A549 (cell line): ENCODE data around the gene TPRG1L. TPM values are rescaled to one million over a fixed set of nuclear protein-coding genes. Genes with fewer than 3 reads are reported as not detected.

Experiments
- ATAC-seq, 2 experiments: fragments of 200-7000 bp in 1 of 2; fragments of >200 bp in 1 of 2; cut with Nextera tagmentation in 1 of 2; cut with Tn5 transposase in 1 of 2; 3 replicates each; pipeline versions ENCODE4 v1.8.0 to v1.9.1; 2018 to 2020; ENCODE audit warnings: mild to moderate bottlenecking in 1 of 2, moderate library complexity in 1 of 2
- CTCF ChIA-PET: fragments of 300-600 bp; sonication (Branson Sonifier 250); formaldehyde crosslinking; extraction: SDS; loops from one replicate; lab custom pipeline; 2021; ENCODE audit warnings: antibody characterized with exemption, inconsistent platforms; lab: Yijun Ruan, JAX
- POLR2A ChIA-PET: fragments of 350-600 bp; formaldehyde crosslinking; extraction: SDS; loops from one replicate; lab custom pipeline; 2021; ENCODE audit warnings: antibody characterized with exemption, inconsistent platforms; lab: Yijun Ruan, JAX
- DNase-seq, 2 experiments: peaks; one replicate each; pipeline versions ENCODE4 v3.0.0 to v3.0.0-alpha.2; 2011 to 2016; ENCODE audit warnings: low read depth in 1 of 2, low spot score in 1 of 2
- FAIRE-seq: peaks from 2 replicates; lab custom pipeline; 2011; peaks lifted over from hg19 to GRCh38; lab: Jason Lieb, UNC
- H3K27ac ChIP-seq, 2 experiments: fragments of >200 bp; sonication (Bioruptor Twin); formaldehyde crosslinking; 3 replicates each; pipeline ENCODE4 v1.5.1; 2016 to 2017
- H3K4me1 ChIP-seq: fragments of >200 bp; sonication (Bioruptor Twin); formaldehyde crosslinking; 3 replicates; pipeline ENCODE4 v1.6.1; 2016
- H3K4me2 ChIP-seq: fragments of >200 bp; sonication (Bioruptor Twin); formaldehyde crosslinking; 3 replicates; pipeline ENCODE4 v1.6.1; 2016
- H3K4me3 ChIP-seq: fragments of >200 bp; sonication (Bioruptor Twin); formaldehyde crosslinking; 3 replicates; pipeline ENCODE4 v1.5.1; 2016
- H3K9me3 ChIP-seq: fragments of >200 bp; sonication (Bioruptor Twin); formaldehyde crosslinking; 3 replicates; pipeline ENCODE4 v1.6.1; 2016
- BHLHE40 ChIP-seq: IDR thresholded peaks from 2 replicates; pipeline ENCODE4 v1.6.1; 2012; ENCODE audit warnings: low read depth, low read length, inconsistent platforms
- CEBPB ChIP-seq, 2 experiments: fragments of >200 bp in 1 of 2; sonication (Bioruptor Twin) in 1 of 2; formaldehyde crosslinking in 1 of 2; IDR thresholded peaks; 2 replicates each; pipeline ENCODE4 v1.6.1; 2012 to 2016
- CHD4 ChIP-seq: fragments of 200-600 bp; sonication (generic); IDR thresholded peaks from 2 replicates; pipeline ENCODE4 v1.6.1; 2016; ENCODE audit warnings: antibody characterized with exemption, mild to moderate bottlenecking, borderline replicate concordance
- EHF ChIP-seq: fragments of 250-450 bp; sonication (Bioruptor Pico); IDR thresholded peaks from 2 replicates; pipeline ENCODE4 v1.5.0; 2020; ENCODE audit warnings: mild to moderate bottlenecking
- FOSL2 ChIP-seq, 2 experiments: fragments of 450-650 bp in 1 of 2; fragments of >200 bp in 1 of 2; sonication (Bioruptor Twin) in 1 of 2; formaldehyde crosslinking; IDR thresholded peaks; 2 replicates each; pipeline versions ENCODE4 v1.5.0 to v1.6.1; 2016 to 2020; ENCODE audit warnings: mild to moderate bottlenecking in 1 of 2, moderate library complexity in 1 of 2
- HOXB13 ChIP-seq: fragments of 250-450 bp; sonication (Bioruptor Pico); IDR thresholded peaks from 2 replicates; pipeline ENCODE4 v1.5.0; 2020; ENCODE audit warnings: low read depth, mild to moderate bottlenecking, moderate library complexity
- JUNB ChIP-seq: fragments of >200 bp; sonication (Bioruptor Twin); formaldehyde crosslinking; IDR thresholded peaks from 2 replicates; pipeline ENCODE4 v1.6.1; 2016
- NFE2L2 ChIP-seq: fragments of 150-350 bp; conservative IDR thresholded peaks from 2 replicates; pipeline ENCODE4 v1.6.1; 2014; ENCODE audit warnings: low read length
- NR3C1 ChIP-seq: fragments of >200 bp; sonication (Bioruptor Twin); formaldehyde crosslinking; IDR thresholded peaks from 3 replicates; pipeline ENCODE4 v1.6.1; 2017
- RARB ChIP-seq: fragments of 250-450 bp; sonication (Bioruptor Pico); IDR thresholded peaks from 2 replicates; pipeline ENCODE4 v1.8.0; 2021; ENCODE audit warnings: mild to moderate bottlenecking, moderate library complexity
- RFX5 ChIP-seq: fragments of 450-650 bp; IDR thresholded peaks from 2 replicates; pipeline ENCODE4 v1.7.1; 2014; ENCODE audit warnings: antibody characterized with exemption, mild to moderate bottlenecking, moderate library complexity
- SMC3 ChIP-seq: fragments of >200 bp; sonication (Bioruptor Twin); formaldehyde crosslinking; IDR thresholded peaks from 3 replicates; pipeline ENCODE4 v1.6.1; 2018; ENCODE audit warnings: inconsistent platforms
- TP53 ChIP-seq: fragments of 250-450 bp; sonication (Bioruptor Pico); IDR thresholded peaks from 2 replicates; pipeline ENCODE4 v1.5.0; 2021; ENCODE audit warnings: mild to moderate bottlenecking, moderate library complexity
- ZC3H11A ChIP-seq: fragments of 450-650 bp; IDR thresholded peaks from 2 replicates; pipeline ENCODE4 v1.6.1; 2014; ENCODE audit warnings: antibody characterized with exemption, mild to moderate bottlenecking
- ZFP36 ChIP-seq: fragments of 450-650 bp; IDR thresholded peaks from 2 replicates; pipeline ENCODE4 v1.6.1; 2014; ENCODE audit warnings: borderline replicate concordance; ENCODE audit not compliant: partially characterized antibody
- WGBS: methylation state at CpG from one replicate; pipeline ENCODE4 v1.1.6; 2017; ENCODE audit errors: missing lambda C conversion rate; 5-methylcytosine and 5-hydroxymethylcytosine counted together
- polyA plus RNA-seq, 4 experiments: library from polyadenylated mRNA; depleted of rRNA in 3 of 4; stranded (reverse); fragments of >200 nt; fragmentation: RNase III in 1 of 4; extraction: RNeasy Plus Mini Kit Qiagen cat#74134 plus additional on column Dnase treatment in 1 of 4; gene quantifications; 2 replicates in 3 of 4; 3 replicates in 1 of 4; pipeline ENCODE4 v1.2.3, GENCODE V29; 2011 to 2017
- TF ChIP-seq, protein P1 (sequence below): IDR thresholded peaks from 2 replicates; pipeline ENCODE4 v1.6.1; 2012
- TF ChIP-seq, protein P2 (sequence below): IDR thresholded peaks from 2 replicates; pipeline ENCODE4 v1.6.1; 2012; ENCODE audit warnings: low read depth, borderline replicate concordance
- TF ChIP-seq, protein P3 (sequence below): fragments of 150-350 bp; IDR thresholded peaks from 2 replicates; pipeline ENCODE4 v1.6.1; 2014; ENCODE audit warnings: low read depth, mild to moderate bottlenecking, low read length
- TF ChIP-seq, protein P4 (sequence below): fragments of >200 bp; sonication (Bioruptor Twin); formaldehyde crosslinking; IDR thresholded peaks from 3 replicates; pipeline ENCODE4 v1.5.1; 2016

The TPRG1L gene
- polyA plus RNA-seq, 2 of the 4 experiments (the other 2 are of a cell fraction): 13.1 to 20.1 TPM

DNA sequence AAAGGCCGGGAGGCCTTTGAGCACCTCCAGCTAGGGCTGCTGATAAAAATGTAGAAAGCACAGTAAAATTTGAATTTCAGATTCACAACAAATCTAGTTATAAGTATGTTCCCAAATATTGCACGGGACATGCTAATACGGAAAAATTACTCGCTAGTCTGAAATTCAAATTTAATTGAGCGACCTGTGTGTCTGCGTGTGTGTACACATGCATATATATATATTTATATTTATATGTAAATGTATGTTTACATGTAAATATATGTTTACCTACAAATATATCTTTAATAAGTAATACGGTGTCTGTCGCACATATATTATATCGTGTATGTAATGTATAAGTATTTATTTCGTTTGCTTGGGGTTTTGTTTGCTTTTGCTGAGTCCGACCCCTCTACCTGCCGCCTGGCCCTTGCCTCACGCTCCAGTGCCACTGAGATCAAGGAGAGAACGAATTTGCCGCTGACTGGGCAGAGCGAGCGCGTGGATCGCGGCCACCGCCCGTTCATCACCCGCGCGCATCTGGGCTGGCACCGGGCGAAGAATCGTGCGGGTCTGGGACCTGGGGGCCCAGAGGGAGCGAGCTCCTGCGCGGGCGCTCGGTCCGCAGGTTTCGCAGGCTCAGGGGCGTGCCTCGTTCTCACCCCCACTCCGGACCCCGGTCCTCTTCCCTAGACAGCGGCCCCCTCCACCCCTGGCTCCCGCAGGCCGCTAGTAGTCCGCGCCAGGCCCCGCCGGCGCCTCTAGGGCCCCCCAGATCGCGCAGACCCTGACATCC is 25.6 kb downstream of the TPRG1L start:
- ChIA-PET POLR2A (no interaction called here), CTCF (interaction anchor here (0.9 kb wide), 1 partner anchor 197 kb away, joined by 3 read pairs; no protein-coding TSS in a partner anchor)
- no peak for TF ChIP-seq EHF (CRISPR knock-in tag)
- FAIRE-seq (no peak), DNase-seq (no peak), ATAC-seq (no peak)
- peak overlapping the region; percentile 96; the same call in 2 of the 3 replicates for H3K4me3 ChIP-seq
- 81% methylated on average over 38 of the region's 50 CpGs for WGBS
- H3K4me2 ChIP-seq: peak overlapping the region; percentile 93; the same call in 2 of the 3 replicates
- no peaks in the 10 kb centered on the region for H3K9me3 ChIP-seq
- peaks cover 11% of the 10 kb centered on the region; the same call in 2 of the 3 replicates for H3K4me1 ChIP-seq
- H3K27ac ChIP-seq: no peak overlapping the region

DNA sequence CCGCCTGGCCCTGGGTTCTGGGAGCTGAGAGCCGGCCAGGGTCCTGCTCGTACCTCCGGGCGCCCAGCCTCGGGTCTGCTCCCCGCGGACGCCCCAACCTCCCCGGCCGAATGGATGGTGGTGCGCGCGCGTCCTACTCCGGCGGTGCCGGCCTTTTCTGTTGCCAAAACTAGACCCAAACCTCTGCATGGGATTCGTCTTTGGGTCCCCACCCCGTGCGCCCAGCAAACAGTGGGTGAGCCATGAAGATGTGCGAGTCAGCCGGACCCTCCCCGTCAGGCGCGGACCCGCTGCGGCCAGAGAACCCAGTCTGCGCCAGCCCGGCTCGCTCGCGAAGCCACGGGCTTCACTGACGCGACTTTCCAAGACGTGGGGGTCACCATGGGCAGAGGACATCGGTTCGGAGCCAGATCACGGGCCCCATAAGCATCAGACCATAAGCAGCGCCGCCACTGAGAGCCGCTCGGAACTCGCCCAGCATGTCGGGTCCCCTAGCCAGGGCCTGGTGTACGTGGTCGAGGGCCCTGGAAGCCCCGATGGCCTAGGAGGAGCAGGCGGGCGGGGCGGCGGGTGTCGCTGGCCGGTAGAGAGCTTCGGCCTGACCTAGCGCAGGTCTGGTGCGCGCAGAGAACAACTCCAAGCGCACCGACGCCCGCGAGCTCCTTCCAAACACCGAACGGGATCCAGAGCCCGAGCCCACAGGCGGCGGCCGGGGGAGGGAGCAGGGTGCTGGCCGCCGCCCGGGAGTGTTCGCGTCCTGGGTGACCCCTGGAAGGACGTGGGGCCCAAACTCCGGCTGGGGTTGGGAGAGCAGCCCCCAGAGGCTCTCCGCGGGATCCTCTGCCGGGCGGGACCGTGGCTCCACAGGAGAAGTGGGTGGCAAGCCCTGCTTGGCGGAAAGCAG is 26.5 kb downstream of the TPRG1L start:
- ChIA-PET CTCF (no interaction called here), POLR2A (no interaction called here)
- peak in 1 of 2 experiments; percentile 19 for DNase-seq
- peak overlapping the region; percentile 89 for H3K4me2 ChIP-seq
- ATAC-seq: peak in 1 of 2 experiments; percentile 13; a peak in 3 of 6 replicates
- H3K4me3 ChIP-seq: peak overlapping the region; percentile 46
- no peaks in the 10 kb centered on the region for H3K9me3 ChIP-seq
- 76% methylated on average over 54 of the region's 83 CpGs for WGBS
- peak overlapping the region in 1 of 2 experiments; percentile 69; a peak in 2 of 6 replicates for H3K27ac ChIP-seq
- peaks cover 11% of the 10 kb centered on the region; the same call in 2 of the 3 replicates for H3K4me1 ChIP-seq
- TF ChIP-seq NFE2L2 (no peak), ZC3H11A (no peak), FOSL2 (IDR thresholded peaks at IDR 0.05) (no peak), FOSL2 (CRISPR knock-in tag; IDR thresholded peaks at IDR 0.05) (no peak), NR3C1 (no peak)
- TF ChIP-seq, protein P1, sequence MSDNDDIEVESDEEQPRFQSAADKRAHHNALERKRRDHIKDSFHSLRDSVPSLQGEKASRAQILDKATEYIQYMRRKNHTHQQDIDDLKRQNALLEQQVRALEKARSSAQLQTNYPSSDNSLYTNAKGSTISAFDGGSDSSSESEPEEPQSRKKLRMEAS: no peak
- FAIRE-seq: no peak

DNA sequence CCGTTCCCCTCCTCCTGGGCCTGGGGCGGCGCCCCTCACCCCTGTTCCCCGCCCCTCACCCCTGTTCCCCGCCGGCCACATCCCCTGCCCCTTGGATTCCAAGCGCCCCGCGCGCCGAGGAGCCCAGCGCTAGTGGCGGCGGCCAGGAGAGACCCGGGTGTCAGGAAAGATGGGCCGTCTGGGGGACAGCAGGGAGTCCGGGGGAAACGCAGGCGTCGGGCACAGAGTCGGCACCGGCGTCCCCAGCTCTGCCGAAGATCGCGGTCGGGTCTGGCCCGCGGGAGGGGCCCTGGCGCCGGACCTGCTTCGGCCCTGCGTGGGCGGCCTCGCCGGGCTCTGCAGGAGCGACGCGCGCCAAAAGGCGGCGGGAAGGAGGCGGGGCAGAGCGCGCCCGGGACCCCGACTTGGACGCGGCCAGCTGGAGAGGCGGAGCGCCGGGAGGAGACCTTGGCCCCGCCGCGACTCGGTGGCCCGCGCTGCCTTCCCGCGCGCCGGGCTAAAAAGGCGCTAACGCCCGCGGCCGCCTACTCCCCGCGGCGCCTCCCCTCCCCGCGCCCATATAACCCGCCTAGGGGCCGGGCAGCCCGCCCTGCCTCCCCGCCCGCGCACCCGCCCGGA is 27.2 kb downstream of the TPRG1L start, which contains the start of gene TP73:
TSS of gene TP73 (plus strand) at position 587 of the 618 bp plus-strand sequence. CDS start 29,850 bp downstream, outside the sequence.
- Histone ChIP-seq H3K4me3 (peak within 1 kb of the TSS; percentile 46), H3K9me3 (no peaks in the 10 kb centered on the region), H3K27ac (peak within 1 kb of the TSS in 1 of 2 experiments; percentile 69; a peak in 3 of 6 replicates), H3K4me2 (peak within 1 kb of the TSS; percentile 89), H3K4me1 (peaks cover 11% of the 10 kb centered on the region; the same call in 2 of the 3 replicates)
- DNase-seq: no peak
- no peak for TF ChIP-seq RARB
- TF ChIP-seq, protein P2, sequence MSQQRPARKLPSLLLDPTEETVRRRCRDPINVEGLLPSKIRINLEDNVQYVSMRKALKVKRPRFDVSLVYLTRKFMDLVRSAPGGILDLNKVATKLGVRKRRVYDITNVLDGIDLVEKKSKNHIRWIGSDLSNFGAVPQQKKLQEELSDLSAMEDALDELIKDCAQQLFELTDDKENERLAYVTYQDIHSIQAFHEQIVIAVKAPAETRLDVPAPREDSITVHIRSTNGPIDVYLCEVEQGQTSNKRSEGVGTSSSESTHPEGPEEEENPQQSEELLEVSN: peak; percentile 37; the same call in 1 of the 2 replicates
- ChIA-PET POLR2A (no interaction called here), CTCF (no interaction called here)
- WGBS: no CpG with 5 or more reads among the region's 80 CpGs
- FAIRE-seq: no peak
- ATAC-seq: peak in 1 of 2 experiments; percentile 11; a peak in 3 of 6 replicates

DNA sequence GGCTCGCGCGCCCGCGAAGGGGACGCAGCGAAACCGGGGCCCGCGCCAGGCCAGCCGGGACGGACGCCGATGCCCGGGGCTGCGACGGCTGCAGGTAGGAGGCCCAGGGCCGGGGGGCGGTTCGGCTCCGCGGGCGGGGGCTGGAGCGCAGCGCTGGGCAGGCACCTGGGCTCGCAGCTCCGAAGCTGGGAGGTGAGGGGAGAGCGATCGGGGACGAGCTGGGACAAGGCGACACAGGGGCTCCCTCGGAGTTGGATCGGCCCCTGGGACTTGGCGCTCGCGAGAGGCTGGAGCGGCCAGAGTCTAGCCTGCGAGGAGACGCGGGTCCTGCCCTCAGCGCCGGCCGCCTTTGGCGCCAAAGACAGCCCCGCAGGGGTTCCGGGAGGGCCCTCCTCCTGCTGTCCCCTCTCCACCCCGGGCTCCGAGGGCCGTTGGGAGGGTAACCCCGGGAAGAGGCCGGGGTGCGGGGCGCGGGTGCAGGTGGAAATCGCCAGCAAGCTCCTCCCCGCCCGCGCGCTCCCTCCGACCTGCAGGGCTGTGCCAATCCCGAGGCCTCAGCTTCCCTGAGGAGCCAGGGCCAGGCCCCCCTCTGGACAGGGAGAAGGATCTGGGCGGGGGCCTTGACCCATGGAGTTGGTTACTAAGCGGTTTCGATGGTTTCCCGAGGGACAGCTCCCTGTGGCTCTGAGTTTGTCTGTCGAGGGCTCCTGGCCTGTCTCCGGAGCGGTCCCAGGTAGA is 27.9 kb downstream of the TPRG1L start:
- FAIRE-seq (no peak), DNase-seq (no peak), ATAC-seq (peak in 1 of 2 experiments; percentile 31; a peak in 4 of 6 replicates)
- peak overlapping the region in 1 of 2 experiments; percentile 69; a peak in 3 of 6 replicates for H3K27ac ChIP-seq
- H3K4me1 ChIP-seq: peaks cover 11% of the 10 kb centered on the region; the same call in 2 of the 3 replicates
- H3K4me3 ChIP-seq: peak overlapping the region; percentile 46
- TF ChIP-seq TP53: no peak
- no peak for TF ChIP-seq RARB
- TF ChIP-seq CEBPB (IDR thresholded peaks at IDR 0.05): no peak
- TF ChIP-seq, protein P3, sequence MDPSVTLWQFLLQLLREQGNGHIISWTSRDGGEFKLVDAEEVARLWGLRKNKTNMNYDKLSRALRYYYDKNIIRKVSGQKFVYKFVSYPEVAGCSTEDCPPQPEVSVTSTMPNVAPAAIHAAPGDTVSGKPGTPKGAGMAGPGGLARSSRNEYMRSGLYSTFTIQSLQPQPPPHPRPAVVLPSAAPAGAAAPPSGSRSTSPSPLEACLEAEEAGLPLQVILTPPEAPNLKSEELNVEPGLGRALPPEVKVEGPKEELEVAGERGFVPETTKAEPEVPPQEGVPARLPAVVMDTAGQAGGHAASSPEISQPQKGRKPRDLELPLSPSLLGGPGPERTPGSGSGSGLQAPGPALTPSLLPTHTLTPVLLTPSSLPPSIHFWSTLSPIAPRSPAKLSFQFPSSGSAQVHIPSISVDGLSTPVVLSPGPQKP: no peak
- no peak for TF ChIP-seq CHD4
- TF ChIP-seq HOXB13: no peak
- TF ChIP-seq SMC3: no peak
- no peak for TF ChIP-seq JUNB
- TF ChIP-seq, protein P4, sequence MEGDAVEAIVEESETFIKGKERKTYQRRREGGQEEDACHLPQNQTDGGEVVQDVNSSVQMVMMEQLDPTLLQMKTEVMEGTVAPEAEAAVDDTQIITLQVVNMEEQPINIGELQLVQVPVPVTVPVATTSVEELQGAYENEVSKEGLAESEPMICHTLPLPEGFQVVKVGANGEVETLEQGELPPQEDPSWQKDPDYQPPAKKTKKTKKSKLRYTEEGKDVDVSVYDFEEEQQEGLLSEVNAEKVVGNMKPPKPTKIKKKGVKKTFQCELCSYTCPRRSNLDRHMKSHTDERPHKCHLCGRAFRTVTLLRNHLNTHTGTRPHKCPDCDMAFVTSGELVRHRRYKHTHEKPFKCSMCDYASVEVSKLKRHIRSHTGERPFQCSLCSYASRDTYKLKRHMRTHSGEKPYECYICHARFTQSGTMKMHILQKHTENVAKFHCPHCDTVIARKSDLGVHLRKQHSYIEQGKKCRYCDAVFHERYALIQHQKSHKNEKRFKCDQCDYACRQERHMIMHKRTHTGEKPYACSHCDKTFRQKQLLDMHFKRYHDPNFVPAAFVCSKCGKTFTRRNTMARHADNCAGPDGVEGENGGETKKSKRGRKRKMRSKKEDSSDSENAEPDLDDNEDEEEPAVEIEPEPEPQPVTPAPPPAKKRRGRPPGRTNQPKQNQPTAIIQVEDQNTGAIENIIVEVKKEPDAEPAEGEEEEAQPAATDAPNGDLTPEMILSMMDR: no peak
- TF ChIP-seq, protein P1: no peak
- no peak for TF ChIP-seq BHLHE40
- TF ChIP-seq RFX5: no peak
- no peak for TF ChIP-seq ZFP36
- no CpG with 5 or more reads among the region's 68 CpGs for WGBS
- H3K9me3 ChIP-seq: no peaks in the 10 kb centered on the region
- H3K4me2 ChIP-seq: peak overlapping the region; percentile 89
- POLR2A ChIA-PET: no interaction called here
- CTCF ChIA-PET: no interaction called here
